Loucy (cell line): ENCODE data around the gene VSTM2B.

Source experiments
- H2AFZ ChIP-seq: fragments of 200-600 bp; sonication (generic); 2 replicates; pipeline ENCODE4 v1.6.0; 2016; ENCODE audit warnings: antibody characterized with exemption, mild to moderate bottlenecking, low read length, moderate library complexity
- H3F3A ChIP-seq: fragments of 200-600 bp; 2 replicates; pipeline ENCODE4 v1.6.0; 2016; ENCODE audit warnings: antibody characterized with exemption, low read depth, mild to moderate bottlenecking
- H3K27me3 ChIP-seq: fragments of 200-600 bp; sonication (generic); 2 replicates; pipeline ENCODE4 v1.6.1; 2014; ENCODE audit warnings: low read length, mild to moderate bottlenecking; ENCODE audit not compliant: insufficient read depth, poor library complexity, severe bottlenecking
- H3K36me3 ChIP-seq: fragments of 200-600 bp; sonication (generic); 2 replicates; pipeline ENCODE4 v1.6.1; 2016; ENCODE audit warnings: low read length; ENCODE audit not compliant: insufficient read depth
- H3K4me1 ChIP-seq: fragments of 200-600 bp; sonication (generic); 2 replicates; pipeline ENCODE4 v1.5.1; 2014; ENCODE audit warnings: low read length, mild to moderate bottlenecking; ENCODE audit not compliant: insufficient read depth, poor library complexity, severe bottlenecking
- H3K4me2 ChIP-seq: fragments of 200-600 bp; sonication (generic); 2 replicates; pipeline ENCODE4 v1.6.0; 2014; ENCODE audit warnings: antibody characterized with exemption, low read length, low read depth, mild to moderate bottlenecking; ENCODE audit not compliant: poor library complexity, severe bottlenecking
- H3K4me3 ChIP-seq: fragments of 200-600 bp; sonication (generic); 2 replicates; pipeline ENCODE4 v1.5.1; 2014; ENCODE audit warnings: low read length, mild to moderate bottlenecking, mixed read lengths; ENCODE audit not compliant: poor library complexity, severe bottlenecking
- H3K79me2 ChIP-seq: fragments of 200-600 bp; sonication (generic); 2 replicates; pipeline ENCODE4 v1.6.1; 2014; ENCODE audit warnings: low read length; ENCODE audit not compliant: insufficient read depth
- H3K9ac ChIP-seq: fragments of 200-600 bp; sonication (generic); 2 replicates; pipeline ENCODE4 v1.6.0; 2014; ENCODE audit warnings: mild to moderate bottlenecking, low read depth, low read length, moderate library complexity; ENCODE audit not compliant: poor library complexity, severe bottlenecking
- H3K9me2 ChIP-seq: fragments of 200-600 bp; sonication (generic); replicated peaks from 2 replicates; pipeline ENCODE4 v1.6.1; 2016; ENCODE audit warnings: low read depth, low read length, mixed read lengths
- H3K9me3 ChIP-seq: fragments of 200-600 bp; sonication (generic); 2 replicates; pipeline ENCODE4 v1.6.1; 2014; ENCODE audit warnings: mild to moderate bottlenecking, antibody characterized with exemption, low read length, low read depth; ENCODE audit not compliant: insufficient read depth
- H4K20me1 ChIP-seq: fragments of 200-600 bp; sonication (generic); 2 replicates; pipeline ENCODE4 v1.6.0; 2014; ENCODE audit warnings: antibody characterized with exemption, low read length, mild to moderate bottlenecking; ENCODE audit not compliant: insufficient read depth, poor library complexity, severe bottlenecking
- EZH2phosphoT487 ChIP-seq: fragments of 200-600 bp; IDR thresholded peaks from 2 replicates; pipeline ENCODE4 v1.6.1; 2018; ENCODE audit warnings: antibody characterized with exemption, mild to moderate bottlenecking, moderate library complexity, borderline replicate concordance
- TF ChIP-seq, protein P1 (sequence below): fragments of 200-600 bp; sonication (generic); conservative IDR thresholded peaks from 2 replicates; pipeline ENCODE4 v1.5.1; 2014; ENCODE audit warnings: mild to moderate bottlenecking, antibody characterized with exemption, low read length

The VSTM2B gene

GRCh38 chr19:29527500-29528328 is 1.9 kb downstream of the VSTM2B start:
- Histone ChIP-seq H3K9me2 (no peaks in the 10 kb centered on the region), H3K4me1 (no peaks in the 10 kb centered on the region), H3F3A (no peaks in the 10 kb centered on the region), H3K27me3 (no peaks in the 10 kb centered on the region), H3K79me2 (no peaks in the 10 kb centered on the region), H3K9ac (no peak overlapping the region), H3K36me3 (no peaks in the 10 kb centered on the region), H3K4me3 (no peak overlapping the region), H4K20me1 (no peaks in the 10 kb centered on the region), H3K4me2 (no peak overlapping the region), H2AFZ (no peak overlapping the region), H3K9me3 (no peaks in the 10 kb centered on the region; the same call in 1 of the 2 replicates)
- TF ChIP-seq, protein P1, sequence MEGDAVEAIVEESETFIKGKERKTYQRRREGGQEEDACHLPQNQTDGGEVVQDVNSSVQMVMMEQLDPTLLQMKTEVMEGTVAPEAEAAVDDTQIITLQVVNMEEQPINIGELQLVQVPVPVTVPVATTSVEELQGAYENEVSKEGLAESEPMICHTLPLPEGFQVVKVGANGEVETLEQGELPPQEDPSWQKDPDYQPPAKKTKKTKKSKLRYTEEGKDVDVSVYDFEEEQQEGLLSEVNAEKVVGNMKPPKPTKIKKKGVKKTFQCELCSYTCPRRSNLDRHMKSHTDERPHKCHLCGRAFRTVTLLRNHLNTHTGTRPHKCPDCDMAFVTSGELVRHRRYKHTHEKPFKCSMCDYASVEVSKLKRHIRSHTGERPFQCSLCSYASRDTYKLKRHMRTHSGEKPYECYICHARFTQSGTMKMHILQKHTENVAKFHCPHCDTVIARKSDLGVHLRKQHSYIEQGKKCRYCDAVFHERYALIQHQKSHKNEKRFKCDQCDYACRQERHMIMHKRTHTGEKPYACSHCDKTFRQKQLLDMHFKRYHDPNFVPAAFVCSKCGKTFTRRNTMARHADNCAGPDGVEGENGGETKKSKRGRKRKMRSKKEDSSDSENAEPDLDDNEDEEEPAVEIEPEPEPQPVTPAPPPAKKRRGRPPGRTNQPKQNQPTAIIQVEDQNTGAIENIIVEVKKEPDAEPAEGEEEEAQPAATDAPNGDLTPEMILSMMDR: no peak
- TF ChIP-seq EZH2phosphoT487: no peak

- Histone ChIP-seq H3K27me3 (no peaks in the 10 kb centered on the region), H3K9ac (no peak overlapping the region), H3F3A (no peaks in the 10 kb centered on the region), H3K4me2 (no peak overlapping the region), H3K36me3 (no peaks in the 10 kb centered on the region), H3K4me3 (no peak overlapping the region), H2AFZ (no peak overlapping the region), H3K4me1 (no peaks in the 10 kb centered on the region), H3K9me3 (no peaks in the 10 kb centered on the region; the same call in 1 of the 2 replicates), H3K9me2 (no peaks in the 10 kb centered on the region), H3K79me2 (no peaks in the 10 kb centered on the region), H4K20me1 (no peaks in the 10 kb centered on the region)
- TF ChIP-seq, protein P1: no peak
- no peak for TF ChIP-seq EZH2phosphoT487
These were observed 2.7 kb downstream of the VSTM2B start for GRCh38 chr19:29528350-29528945.

GRCh38 chr19:29528946-29529645 is 3.3 kb downstream of the VSTM2B start:
- no peak overlapping the region for H2AFZ ChIP-seq
- no peaks in the 10 kb centered on the region for H3K36me3 ChIP-seq
- H3K4me2 ChIP-seq: no peak overlapping the region
- TF ChIP-seq, protein P1: no peak
- TF ChIP-seq EZH2phosphoT487: no peak
- no peaks in the 10 kb centered on the region for H3K79me2 ChIP-seq
- no peak overlapping the region for H3K9ac ChIP-seq
- H3K4me1 ChIP-seq: no peaks in the 10 kb centered on the region
- no peaks in the 10 kb centered on the region for H3K27me3 ChIP-seq
- H4K20me1 ChIP-seq: no peaks in the 10 kb centered on the region
- H3K4me3 ChIP-seq: no peak overlapping the region
- H3F3A ChIP-seq: no peaks in the 10 kb centered on the region
- H3K9me2 ChIP-seq: no peaks in the 10 kb centered on the region
- peaks cover under 1% of the 10 kb centered on the region; the same call in 1 of the 2 replicates for H3K9me3 ChIP-seq
